ENCODE data around the gene MBLAC1. TPM values are rescaled to one million over a fixed set of nuclear protein-coding genes. Genes with fewer than 3 reads are reported as not detected.

Gene MBLAC1
- total and polyA plus RNA-seq, 9 of the 15 experiments (the other 6 are each of a cell fraction or from before 2014, with no cell fraction given), result 0.03 to 3.1 (median 0.52) TPM

- 0 out of 2 replicates have a peak, but pooled peaks have one; percentile 32 for TF ChIP-seq ZFP91 (CRISPR knock-in tag; IDR thresholded peaks at IDR 0.05)
- TF ChIP-seq RB1 (IDR thresholded peaks at IDR 0.05; ENCODE audit: low read depth), result no peak
- no peak for TF ChIP-seq ETS1 (conservative IDR thresholded peaks at IDR 0.05; ENCODE audit: control insufficient read depth, low read depth, low read length)
- TF ChIP-seq USF1 (CRISPR knock-in tag; IDR thresholded peaks at IDR 0.05), result no peak
- peak; percentile 78; the same call in 1 of the 2 replicates for TF ChIP-seq TRIM25 (IDR thresholded peaks at IDR 0.05; ENCODE audit: borderline replicate concordance)
- no peak for TF ChIP-seq NONO (IDR thresholded peaks at IDR 0.05; ENCODE audit: low read depth in 2 of 2, low read length in 1 of 2)
- TF ChIP-seq SPI1 (IDR thresholded peaks at IDR 0.05; ENCODE audit: borderline replicate concordance, low read depth, low read length), result peak; percentile 81
- peak; percentile 80 for TF ChIP-seq MEIS2 (IDR thresholded peaks at IDR 0.05; ENCODE audit: partially characterized antibody)
- no peak for TF ChIP-seq KLF1 (tag; IDR thresholded peaks at IDR 0.05)
- TF ChIP-seq KLF10 (CRISPR knock-in tag; IDR thresholded peaks at IDR 0.05), result no peak
- TF ChIP-seq HINFP (tag; conservative IDR thresholded peaks at IDR 0.05; ENCODE audit: low read depth), result no peak
- TF ChIP-seq IRF9 (tag; IDR thresholded peaks at IDR 0.05), result no peak; the same call in 1 of the 2 replicates
- no peak for TF ChIP-seq SLC30A9 (CRISPR knock-in tag; IDR thresholded peaks at IDR 0.05)
- no peak for TF ChIP-seq PTTG1 (tag; IDR thresholded peaks at IDR 0.05; ENCODE audit: low read depth)
- peak in 1 of 2 experiments; percentile 80; a peak in 1 of 4 replicates for TF ChIP-seq ARNT (IDR thresholded peaks at IDR 0.05)
- TF ChIP-seq MTA1 (IDR thresholded peaks at IDR 0.05; ENCODE audit: borderline replicate concordance), result 0 out of 2 replicates have a peak, but pooled peaks have one; percentile 39
- no peak for TF ChIP-seq ZBTB2 (IDR thresholded peaks at IDR 0.05)
- TF ChIP-seq SNRNP70 (optimal IDR thresholded peaks at IDR 0.05; ENCODE audit: low read depth, low read length), result no peak
- TF ChIP-seq ARHGAP35 (IDR thresholded peaks at IDR 0.05; ENCODE audit: partially characterized antibody), result no peak
Observed at GRCh38 chr7:100159099-100159623, 32.4 kb downstream of the MBLAC1 start (continued).
